Amygdala (tissue), 56 donors: ENCODE data around the gene PLEKHM2.
A peak's percentile ranks its signal among the peaks of the same experiment; 100 is the strongest.

Source experiments
- DNase-seq, 56 donors: peaks; one replicate each; lab custom pipeline; 2025; lab: John Stamatoyannopoulos, UW

PLEKHM2 gene

DNA sequence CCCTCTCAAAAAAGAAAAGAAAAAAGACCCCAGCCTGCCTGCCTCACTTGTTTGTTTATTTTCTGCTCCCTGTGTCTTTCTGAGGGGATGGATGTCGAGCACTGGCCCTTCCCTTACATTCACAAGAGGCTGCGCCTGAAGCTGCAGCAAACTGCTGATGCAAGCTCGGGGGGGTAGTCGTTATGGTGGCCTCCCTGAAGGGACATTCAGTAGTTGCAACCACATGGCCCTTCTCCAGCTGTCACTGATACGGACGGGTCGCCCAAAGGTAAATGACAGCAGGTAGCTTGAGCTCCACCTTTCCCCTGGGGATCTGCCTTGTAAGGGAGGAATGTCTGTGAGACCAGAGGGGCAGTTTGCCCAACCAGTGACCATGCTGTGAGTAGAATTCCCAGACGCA is 17.7 kb downstream of the PLEKHM2 start:
- DNase-seq, result no peak

DNA sequence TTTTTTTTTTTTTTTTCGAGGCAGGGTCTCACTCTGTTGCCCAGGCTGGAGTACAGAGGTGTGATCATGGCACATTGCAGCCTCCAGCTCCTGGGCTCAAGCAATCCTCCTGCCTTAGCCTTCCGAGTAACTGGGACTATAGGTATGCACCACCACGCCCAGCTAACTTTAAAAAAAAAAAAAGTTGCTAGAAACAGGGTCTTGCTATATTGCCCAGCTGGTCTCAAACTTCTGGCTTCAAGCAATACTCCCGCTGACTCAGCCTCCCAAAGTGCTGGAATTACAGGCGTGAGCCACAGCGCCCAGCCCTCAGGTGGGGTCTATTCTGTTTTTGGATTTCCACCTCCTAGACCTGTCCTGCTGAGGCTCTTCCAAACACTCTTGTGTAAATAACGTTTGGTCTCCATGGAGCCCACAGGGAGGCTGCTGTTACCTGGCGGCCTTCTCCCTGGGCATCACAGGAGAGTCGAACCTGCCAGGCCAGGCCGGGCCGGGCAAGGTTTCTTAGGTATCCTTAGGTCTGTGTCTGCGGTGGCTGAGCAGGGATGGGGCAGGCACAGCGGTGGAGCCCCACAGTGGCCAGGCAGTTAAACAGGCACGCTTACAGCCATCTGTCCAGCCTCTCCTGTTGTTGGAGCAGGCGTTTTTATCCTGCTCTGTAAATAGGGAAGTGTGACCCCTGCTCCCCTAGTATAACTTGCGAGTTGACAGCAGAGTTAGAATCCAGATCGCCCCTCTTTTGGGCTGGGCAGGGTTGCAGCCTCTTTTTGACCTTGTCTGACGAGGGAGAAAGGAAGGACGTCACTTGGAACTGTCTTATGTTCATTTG is 18.8 kb downstream of the PLEKHM2 start:
- peak in 6 of 56 donors; percentile 9 to 44 (median 26) for DNase-seq

DNA sequence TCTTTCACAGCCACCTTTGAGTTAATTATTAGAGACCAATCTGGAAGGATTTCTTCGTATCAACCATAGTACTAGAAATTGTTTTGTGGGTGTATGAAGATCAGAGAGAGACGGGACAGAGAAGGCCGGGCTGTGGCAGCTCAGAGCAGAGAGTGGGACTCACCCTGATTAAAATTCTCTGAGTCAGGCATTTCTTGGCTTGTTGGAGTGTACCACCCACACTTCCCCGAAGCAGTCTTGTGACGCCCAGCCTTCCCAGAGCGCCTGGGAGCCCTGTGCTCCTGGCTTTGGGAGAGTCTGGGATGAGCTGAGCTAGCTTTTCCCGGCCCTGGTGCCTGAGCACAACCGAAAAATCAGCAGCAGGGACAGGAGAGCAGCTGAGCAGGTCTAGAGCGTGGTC is 19.4 kb downstream of the PLEKHM2 start:
- DNase-seq, result peak in 52 of 56 donors; percentile 23 to 85 (median 58)

DNA sequence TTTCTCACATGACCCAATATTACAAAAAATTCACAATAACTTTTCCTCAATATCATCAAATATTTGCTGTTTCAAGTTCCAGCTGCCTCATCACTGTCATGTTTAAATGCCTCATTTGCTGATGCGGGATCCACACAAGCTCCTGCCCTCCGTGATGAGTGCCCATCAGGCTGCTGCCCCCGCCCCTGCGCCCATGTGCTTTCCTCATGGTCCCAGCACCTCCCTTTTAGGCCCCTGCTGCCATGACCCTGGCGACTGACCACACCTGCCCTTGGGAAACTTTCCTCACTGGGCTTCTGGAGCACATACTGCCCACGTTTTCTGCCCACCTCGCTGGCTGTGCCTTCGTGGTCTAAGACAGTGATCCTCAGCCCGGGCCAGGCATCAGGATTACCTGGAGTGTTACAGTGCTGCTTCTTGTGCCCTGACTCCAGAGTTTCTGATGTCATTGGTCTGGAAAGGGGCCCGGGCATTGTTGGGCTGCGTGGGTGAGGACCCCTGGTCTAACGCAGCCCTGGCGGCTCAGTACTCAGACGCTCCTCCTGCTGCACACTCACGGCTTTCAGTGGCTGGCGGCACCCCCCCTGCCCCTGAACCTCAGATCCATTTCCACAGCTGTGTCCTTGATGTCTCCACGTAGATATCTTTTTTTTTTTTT is 20.5 kb downstream of the PLEKHM2 start:
- DNase-seq, result no peak

DNA sequence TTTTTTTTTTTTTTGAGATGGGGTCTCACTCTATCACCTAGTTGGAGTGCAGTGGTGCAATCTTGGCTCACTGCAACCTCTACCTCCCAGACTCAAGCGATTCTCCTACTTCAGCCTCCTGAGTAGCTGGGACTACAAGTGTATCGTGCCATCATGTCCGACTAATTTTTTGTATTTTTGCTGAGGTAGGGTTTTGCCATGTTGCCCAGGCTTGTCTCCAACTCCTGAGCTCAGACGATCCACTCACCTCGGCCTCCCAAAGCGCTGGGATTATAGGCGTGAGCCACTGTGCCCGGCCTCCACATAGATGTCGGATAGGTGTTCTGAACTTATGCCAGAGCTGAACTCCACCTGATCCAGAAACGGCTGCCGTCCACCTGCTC is 21.1 kb downstream of the PLEKHM2 start:
- DNase-seq, result no peak

DNA sequence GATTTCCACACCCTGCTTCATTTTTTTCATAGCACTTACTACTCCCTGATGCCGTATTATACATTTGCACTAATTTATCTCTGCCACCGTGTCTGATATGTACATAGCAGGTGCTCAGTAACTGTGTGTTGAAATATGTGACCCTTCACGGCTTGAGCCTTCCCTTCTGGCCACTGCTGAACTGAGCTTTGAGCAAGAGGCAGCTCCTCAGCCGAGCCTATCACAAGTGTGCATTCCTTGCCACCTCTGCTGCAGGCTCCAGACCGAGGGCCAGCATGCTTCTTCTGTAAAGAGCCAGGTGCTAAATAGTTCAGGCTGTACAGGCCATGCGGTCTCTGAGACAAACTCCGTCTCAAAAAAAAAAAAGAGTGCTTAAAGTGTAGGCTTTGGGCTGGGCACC is 22.6 kb downstream of the PLEKHM2 start:
- no peak for DNase-seq

DNA sequence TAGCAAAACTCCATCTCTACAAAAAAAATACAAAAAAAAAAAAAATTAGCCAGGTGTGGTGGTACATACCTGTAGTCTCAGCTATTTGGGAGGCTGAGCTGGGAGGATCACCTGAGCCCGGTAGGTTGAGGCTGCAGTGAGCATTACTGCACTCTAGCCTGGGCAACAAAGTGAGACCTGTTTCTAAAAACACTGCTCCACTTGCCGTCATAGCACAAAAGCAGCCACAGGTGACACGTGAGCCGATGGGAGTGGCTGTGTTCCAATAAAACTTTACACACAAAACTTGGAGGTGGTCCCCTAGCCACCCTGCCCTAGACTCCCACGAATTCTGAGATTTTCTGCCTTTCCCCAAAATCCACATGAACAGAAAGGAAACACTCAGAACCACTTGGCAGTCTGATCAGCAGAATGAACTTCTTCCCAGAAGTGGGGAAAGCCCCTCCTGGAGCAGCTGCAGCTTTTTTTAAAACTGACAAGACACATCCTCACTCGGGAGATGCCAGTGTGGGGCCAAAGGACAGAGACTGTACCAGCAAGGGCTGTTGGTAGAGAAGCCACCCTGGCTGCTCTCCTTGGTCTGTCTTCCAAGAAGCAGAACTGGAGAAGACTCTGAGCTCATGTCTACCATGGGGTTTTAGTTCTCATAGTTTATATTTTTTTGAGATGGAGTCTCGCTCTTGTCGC is 23.3 kb downstream of the PLEKHM2 start:
- no peak for DNase-seq

DNA sequence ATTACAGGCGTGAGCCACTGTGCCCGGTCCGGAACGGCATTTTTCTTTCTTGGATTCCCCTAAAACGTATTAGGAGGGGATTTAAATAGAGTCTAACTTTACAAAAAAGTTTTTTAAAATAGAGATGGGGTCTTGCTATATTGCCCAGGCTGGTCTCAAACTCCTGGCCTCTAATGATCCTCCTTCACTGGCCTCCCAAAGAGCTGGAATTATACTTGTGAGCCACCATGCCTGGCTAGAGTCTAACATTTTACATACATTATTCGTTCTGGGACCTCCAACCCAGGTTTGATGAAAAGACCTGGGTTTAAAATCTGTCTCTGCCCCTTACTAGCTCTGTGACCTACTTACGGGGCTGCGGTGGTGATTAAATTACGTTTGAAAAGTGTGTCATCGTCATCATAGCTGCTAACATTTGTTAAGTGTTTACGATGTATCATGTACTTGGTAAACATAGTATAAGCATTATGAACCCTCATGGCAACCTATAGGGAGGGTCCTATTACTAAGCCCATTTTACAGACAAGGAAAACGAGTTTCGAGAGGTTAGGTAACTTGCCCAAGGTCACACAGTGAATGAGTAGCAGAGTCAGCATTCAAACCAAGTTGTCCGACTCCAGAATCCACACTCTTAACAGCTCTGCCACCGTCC is 24.5 kb downstream of the PLEKHM2 start:
- no peak for DNase-seq

DNA sequence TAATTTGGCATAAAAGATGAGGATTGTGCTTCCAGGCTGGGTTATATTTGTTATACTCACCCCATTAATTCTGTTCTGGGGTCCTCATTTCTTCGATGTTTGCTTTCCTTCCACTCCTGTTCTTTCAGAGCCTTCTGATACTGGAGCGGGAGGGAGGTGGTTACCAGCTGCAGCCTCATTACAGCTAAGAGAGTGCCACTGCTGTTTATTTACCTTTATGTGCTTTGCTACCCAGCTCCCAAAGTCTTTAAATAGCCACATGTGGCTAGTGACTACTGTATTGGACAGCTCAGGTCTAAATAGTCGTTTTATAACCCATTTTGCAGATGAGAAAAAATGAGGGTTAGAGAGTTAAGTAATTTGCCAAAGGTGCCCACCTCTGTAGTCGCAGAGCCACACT is 25.1 kb downstream of the PLEKHM2 start:
- DNase-seq, result no peak

DNA sequence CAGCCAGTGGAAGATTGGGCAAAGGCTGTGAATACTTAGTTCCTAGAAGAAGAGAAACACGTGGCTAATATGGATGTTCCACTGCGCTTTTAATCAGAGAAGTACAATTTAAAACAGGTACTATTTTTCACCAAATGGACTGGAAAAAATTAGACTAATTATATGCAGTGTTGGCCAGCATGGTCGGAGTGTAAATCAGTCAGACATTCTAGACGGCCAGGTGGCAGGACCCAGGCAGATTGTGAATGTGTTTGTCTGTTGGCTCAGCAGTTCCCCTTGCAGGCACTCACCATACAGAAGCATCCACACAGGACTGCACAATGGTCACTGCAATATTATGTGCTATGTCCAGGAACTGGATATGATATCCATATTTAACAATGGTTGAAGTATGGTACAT is 28.0 kb downstream of the PLEKHM2 start:
- DNase-seq, result no peak

DNA sequence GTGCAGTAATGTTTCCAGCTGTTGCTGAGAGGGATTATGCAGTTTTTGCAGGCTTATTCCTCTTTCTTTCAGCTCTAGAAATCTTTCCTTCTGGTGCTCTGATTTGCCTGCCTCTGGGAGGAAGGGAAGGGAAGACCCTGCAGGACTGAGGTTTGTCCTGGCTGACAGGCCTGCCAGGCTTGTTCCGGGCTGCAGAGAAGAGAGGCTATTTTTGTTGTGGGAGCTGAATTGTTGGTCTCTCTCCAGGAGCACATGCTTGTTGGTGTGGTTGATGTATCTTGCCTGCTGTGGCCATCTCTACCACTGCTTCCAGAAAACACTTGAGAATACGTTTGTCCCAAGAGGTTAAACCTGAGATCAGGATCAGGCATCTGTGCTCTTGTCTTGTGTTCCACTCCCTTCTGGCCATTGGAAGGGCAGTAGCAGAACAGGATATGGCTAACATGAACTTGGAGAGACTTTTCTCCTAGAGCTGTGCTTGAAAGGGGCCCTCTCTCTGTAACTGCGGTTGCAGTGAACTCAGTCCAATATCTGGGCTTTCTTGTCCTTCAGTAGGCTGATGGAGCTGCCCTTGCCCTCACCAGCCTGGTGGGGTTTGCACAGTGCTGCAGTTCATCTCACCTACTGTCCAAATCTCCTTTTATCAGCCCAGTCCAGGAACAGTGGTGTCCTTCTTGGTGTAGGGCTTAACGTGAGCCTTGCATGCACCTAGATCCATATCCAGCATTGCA is 30.5 kb downstream of the PLEKHM2 start:
- peak in 29 of 56 donors; percentile 7 to 67 (median 26) for DNase-seq

DNA sequence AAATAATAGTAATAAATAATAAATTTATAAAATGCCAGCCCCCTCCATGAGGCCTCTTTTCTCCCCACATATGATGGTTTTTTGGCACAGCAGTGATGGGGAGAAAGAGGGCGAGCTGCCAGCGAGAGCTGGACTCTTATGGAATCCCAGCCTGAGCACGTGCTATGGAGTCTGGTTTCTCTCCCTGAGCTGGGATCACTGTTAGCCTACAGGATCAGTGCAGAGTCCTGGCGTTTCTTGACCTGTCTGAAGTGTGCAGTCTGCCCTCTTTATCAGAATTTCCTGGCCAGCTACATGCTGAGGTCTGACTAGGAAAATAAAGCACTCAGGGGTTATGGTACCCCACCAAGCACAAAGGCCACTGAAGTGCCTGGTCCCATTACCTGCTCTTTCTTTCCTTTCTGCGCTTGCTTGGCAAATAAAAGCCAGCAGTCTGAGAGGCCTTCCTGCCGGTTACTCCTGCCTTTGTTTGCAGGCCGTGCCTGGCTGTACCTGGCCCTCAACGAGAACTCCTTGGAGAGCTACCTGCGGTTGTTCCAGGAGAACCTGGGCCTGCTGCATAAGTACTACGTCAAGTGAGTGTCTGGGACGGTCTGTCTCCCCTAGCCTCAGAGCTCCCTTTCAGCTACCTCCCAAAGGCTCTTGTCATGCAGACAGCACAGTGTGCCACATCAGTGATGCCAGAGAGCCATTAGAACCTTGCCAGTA is 33.5 kb downstream of the PLEKHM2 start:
- DNase-seq, result no peak

DNA sequence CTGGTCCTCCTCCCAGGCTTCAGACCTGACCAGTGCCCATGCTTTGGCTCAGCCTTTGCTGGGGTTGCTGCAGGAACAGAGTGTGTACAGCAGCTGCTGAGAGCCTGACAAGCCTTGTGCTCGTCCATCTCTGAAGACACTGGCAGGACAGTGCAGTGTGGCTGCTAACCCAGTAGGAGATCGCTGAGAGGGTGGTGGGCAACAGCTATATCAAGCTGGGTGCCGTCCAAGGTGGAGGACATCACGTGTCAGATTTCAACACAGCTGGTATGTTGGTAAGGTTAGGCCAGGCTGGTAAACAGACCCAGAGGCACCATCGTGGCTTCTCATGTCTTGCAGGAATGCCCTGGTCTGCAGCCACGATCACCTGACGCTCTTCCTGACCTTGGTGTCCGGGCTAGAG is 34.1 kb downstream of the PLEKHM2 start:
- no peak for DNase-seq

DNA sequence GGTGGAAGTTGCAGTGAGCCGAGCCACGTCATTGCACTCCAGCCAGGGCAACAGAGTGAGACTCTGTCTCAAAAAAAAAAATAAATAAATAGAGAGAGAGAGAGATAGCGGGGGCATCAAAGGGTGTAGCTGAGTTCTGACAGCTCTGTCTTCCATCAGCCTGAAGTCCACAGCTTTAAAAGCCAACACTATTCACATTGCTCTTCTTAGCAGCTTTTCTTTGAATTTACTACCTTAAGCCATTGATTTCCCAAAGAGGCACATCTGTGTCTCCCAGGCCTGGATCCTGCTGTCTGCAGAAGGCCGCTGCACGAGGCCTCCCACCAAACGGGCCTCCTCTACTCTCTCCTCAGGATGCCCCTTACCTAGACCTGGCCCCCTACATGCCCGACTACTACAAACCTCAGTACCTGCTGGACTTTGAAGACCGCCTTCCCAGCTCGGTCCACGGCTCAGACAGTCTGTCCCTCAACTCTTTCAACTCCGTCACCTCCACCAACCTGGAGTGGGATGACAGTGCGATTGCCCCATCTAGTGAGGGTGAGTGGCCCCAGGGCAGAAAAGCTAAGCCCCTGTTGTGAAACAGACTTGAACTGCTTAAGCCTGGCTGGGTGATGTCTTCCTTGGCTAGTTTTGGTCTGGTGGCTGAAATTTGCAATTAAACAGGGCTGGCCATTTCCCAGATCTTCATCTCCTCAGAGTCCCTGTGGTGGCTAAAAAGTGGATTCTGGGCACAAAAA is 35.4 kb downstream of the PLEKHM2 start:
- no peak for DNase-seq

DNA sequence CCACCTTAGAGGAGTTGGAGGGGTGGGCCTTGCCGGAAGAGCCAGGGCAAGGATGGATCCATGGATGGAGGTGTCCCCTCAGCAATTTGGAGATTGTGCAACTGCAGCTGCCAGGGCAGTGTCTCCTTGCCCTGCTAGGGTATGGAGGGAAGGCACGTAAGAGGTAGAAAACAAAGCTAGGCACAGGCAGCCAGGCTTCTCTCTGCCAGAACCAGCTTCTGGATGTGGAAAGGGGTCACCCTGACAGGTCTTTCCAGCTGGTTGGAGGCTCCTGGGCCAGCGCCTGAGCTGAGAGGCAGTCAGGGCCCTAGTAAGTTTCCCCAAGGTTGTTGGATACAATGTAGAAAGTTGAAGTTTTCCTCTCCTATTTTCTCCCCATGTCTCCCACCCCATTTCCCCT is 36.7 kb downstream of the PLEKHM2 start:
- no peak for DNase-seq

DNA sequence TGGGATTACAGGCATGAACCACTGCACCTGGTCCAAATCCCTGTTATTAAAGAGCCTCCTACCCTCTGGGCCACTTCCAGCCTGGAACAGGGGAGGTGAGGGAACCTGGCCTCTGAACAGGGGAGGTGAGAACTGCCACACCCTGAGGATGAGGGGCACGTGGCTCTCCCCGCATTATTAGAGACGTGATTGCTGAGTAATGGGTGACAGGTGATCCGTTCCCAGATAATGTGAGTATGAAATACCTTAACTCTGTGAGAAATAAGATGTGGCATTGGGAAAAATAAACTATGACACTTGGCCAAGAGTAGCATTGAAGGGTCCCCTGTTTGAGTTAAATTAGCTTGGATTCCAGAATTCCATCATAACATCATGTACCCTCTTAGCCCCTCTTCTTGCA is 38.3 kb downstream of the PLEKHM2 start:
- DNase-seq, result no peak

DNA sequence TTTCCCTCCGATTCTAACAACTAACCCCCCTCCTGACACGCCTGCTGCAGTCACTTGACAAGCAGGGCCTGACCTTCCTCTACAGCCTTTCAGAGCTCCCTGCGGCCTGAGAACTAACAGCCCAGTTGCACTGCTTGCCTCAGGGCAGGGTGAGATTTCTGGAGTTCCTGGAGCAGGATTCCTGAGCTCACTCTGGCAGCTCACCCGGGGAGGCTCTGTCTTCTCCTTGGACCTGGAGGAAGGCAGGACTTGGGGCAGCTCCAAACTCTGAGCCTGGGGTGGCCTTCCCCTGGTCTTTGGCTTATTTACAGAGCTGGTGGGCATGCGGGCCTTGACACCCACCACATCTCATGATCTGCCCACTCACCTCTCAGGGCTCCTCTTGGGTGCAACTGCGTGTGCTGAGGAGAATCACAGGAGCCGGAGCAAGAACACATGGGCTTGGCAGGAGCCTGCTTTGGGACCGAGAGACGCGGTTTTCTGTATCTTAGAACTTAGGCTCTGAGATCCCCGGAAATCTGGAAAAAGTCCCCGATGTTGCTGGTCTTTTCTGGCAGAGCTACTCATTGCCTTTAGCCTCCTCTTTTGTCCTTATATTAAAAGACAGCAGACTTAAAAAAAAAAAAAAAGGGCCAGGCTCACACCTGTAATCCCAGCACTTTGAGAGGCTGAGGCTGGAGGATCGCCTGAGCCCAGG is 38.9 kb downstream of the PLEKHM2 start:
- no peak for DNase-seq

DNA sequence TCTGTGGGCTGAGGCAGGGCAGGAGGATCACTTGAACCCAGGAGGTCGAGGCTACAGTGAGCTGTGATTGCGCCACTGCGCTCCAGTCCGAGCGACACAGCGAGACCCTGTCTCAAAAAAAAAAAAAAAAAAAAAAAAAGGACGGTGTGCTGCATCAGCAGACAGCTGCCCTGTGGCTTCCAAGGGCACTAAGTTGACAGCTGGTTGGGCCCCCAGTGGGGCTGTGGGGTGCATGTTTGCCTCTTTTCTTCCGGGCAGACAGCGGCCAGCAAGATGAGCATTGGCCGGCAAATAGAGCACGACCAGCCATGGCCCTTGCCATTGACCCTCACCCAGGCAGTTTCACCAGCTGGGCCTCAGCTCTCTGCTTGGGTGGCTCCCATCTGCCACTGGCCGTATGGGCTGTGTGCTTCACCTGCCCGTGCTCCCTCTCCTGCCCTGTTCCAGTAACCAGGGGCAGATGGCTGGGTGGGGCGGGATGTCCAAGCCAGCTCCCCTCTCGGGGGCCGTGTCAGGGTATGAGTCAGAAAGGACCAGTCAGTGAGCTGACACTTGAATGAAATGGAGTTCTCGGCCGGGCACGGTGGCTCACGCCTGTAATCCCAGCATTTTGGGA is 39.6 kb downstream of the PLEKHM2 start:
- no peak for DNase-seq
